ENCODE results near the gene C1QA.

- TF ChIP-seq, protein P1, sequence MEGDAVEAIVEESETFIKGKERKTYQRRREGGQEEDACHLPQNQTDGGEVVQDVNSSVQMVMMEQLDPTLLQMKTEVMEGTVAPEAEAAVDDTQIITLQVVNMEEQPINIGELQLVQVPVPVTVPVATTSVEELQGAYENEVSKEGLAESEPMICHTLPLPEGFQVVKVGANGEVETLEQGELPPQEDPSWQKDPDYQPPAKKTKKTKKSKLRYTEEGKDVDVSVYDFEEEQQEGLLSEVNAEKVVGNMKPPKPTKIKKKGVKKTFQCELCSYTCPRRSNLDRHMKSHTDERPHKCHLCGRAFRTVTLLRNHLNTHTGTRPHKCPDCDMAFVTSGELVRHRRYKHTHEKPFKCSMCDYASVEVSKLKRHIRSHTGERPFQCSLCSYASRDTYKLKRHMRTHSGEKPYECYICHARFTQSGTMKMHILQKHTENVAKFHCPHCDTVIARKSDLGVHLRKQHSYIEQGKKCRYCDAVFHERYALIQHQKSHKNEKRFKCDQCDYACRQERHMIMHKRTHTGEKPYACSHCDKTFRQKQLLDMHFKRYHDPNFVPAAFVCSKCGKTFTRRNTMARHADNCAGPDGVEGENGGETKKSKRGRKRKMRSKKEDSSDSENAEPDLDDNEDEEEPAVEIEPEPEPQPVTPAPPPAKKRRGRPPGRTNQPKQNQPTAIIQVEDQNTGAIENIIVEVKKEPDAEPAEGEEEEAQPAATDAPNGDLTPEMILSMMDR (IDR thresholded peaks at IDR 0.05): no peak
- TF ChIP-seq POLR2A (IDR thresholded peaks at IDR 0.05): peak; percentile 51
These were observed at the start of gene C1QA for GRCh38 chr1:22636353-22636752.

Data from right lobe of liver (tissue), 4 donors.